Adrenal gland (tissue), 12 donors: ENCODE measurements around the gene TMEM125. TPM values are rescaled to one million over a fixed set of nuclear protein-coding genes. Genes with fewer than 3 reads are reported as not detected.
A peak's percentile ranks its signal among the peaks of the same experiment; 100 is the strongest.

Source experiments
- DNase-seq, 7 donors: peaks; one replicate each; pipeline ENCODE4 v3.0.0-alpha.2; 2019 to 2020
- H3K27ac ChIP-seq, 5 donors: fragments of 200-600 bp; sonication (generic) in 4 of 5; 1 replicate in 3 of 5; 2 replicates in 2 of 5; pipeline versions ENCODE4 v1.5.1 to v1.8.0; 2016 to 2020; ENCODE audit warnings: mild to moderate bottlenecking in 1 of 5
- H3K27me3 ChIP-seq: fragments of 200-600 bp; 2 replicates; pipeline ENCODE4 v1.8.0; 2021
- H3K36me3 ChIP-seq, 2 donors: fragments of 200-600 bp; replicated peaks in 1 of 2; 1 replicate in 1 of 2; 2 replicates in 1 of 2; pipeline versions ENCODE4 v1.5.1 to v1.8.0; 2018 to 2022
- H3K4me1 ChIP-seq, 2 donors: fragments of 200-600 bp; replicated peaks in 1 of 2; 1 replicate in 1 of 2; 2 replicates in 1 of 2; pipeline versions ENCODE4 v1.5.1 to v1.8.0; 2018 to 2021
- H3K4me3 ChIP-seq, 4 donors: fragments of 200-600 bp; sonication (generic) in 3 of 4; one replicate each; pipeline ENCODE4 v1.5.1; 2016 to 2018
- H3K9me3 ChIP-seq, 3 donors: fragments of 200-600 bp; sonication (generic) in 1 of 3; replicated peaks in 1 of 3; 1 replicate in 2 of 3; 2 replicates in 1 of 3; pipeline versions ENCODE4 v1.5.1 to v1.8.0; 2016 to 2021
- POLR2A ChIP-seq, 2 donors: fragments of 450-650 bp; IDR thresholded peaks; one replicate each; pipeline ENCODE4 v1.6.1; 2017; ENCODE audit warnings: antibody characterized with exemption in 2 of 2, mild to moderate bottlenecking in 2 of 2, moderate library complexity in 1 of 2
- WGBS, 4 donors: extraction: QIAGEN DNeasy Blood & Tissue Kit in 2 of 4; methylation state at CpG; one replicate each; pipeline versions ENCODE4 v1.1.5 to v1.1.7; 2013 to 2017; 5-methylcytosine and 5-hydroxymethylcytosine counted together
- intact Hi-C, 2 donors: fragments of 100-400 bp; cut with DNase I; formaldehyde crosslinking; loops; one replicate each; pipeline versions ENCODE4 v1.14.1 to v1.15.0; 2022 to 2023
- polyA plus RNA-seq, 3 donors: library from polyadenylated mRNA; stranded (reverse); fragments of 200-250 nt in 2 of 3; fragments of 350-450 nt in 1 of 3; fragmentation: Illumina TruSeq in 1 of 3; extraction: RNeasy Lipid Tissue Mini Kit (QIAGEN cat#74804) in 1 of 3; gene quantifications; one replicate each; pipeline ENCODE4 v1.2.3, GENCODE V29; 2013 to 2014
- total RNA-seq, 9 donors: library from RNA; depleted of rRNA in 4 of 9; stranded (reverse); fragments of >200 nt in 4 of 9; fragments of 120-200 nt in 1 of 9; fragmentation: NEBNext Ultra II Directional in 1 of 9; extraction: Animal tissue kit (Norgen Biotek cat#: 25700) in 1 of 9; gene quantifications; one replicate each; pipeline versions ENCODE4 v1.1.0 to v1.2.4, GENCODE V29; 2013 to 2023
- TF ChIP-seq, protein P1 (sequence below), 6 experiments: fragments of 450-650 bp in 4 of 6; fragments of 200-600 bp in 2 of 6; sonication (generic) in 1 of 6; IDR thresholded peaks; 1 replicate in 5 of 6; 2 replicates in 1 of 6; pipeline versions ENCODE4 v1.5.1 to v1.8.0; 2016 to 2021; ENCODE audit warnings: antibody characterized with exemption in 6 of 6, mild to moderate bottlenecking in 2 of 6, moderate library complexity in 1 of 6
- donor health status: healthy with polysubstance abuse.
- donor health status: Bipolar disorder and iron deficiency.
- donor health status: DM: yes; HTN: yes; CAD: no.
- donor health status: DM: no; HTN: no; CAD: no.
- donor health status: DM: no; HTN: no; CAD: no.
- donor health status: DM: yes; HTN: yes; CAD: no.

Gene TMEM125
- total and polyA plus RNA-seq, 12 donors: 0.14 to 2.1 (median 1.0) TPM; not detected in 2

DNA sequence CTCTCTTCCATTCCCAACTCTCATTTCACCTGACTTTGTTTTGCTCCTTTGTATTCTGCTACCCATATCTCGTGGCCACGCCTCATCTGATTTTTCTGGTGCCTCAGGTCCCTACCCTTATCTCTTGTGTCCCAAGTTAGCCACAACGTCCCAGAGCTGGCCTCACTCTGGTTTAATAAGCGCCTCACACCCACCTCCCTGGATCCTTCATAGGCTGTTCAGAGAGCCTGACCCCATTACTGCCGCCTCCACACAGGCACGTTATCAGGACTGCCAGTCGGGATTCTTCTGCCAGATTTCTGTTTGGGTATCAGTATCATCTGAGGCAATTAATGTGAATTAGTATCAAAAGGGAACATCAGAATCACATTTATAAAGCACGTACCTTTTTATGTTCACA is 34.7 kb upstream of the TMEM125 start:
- TF ChIP-seq, protein P1, sequence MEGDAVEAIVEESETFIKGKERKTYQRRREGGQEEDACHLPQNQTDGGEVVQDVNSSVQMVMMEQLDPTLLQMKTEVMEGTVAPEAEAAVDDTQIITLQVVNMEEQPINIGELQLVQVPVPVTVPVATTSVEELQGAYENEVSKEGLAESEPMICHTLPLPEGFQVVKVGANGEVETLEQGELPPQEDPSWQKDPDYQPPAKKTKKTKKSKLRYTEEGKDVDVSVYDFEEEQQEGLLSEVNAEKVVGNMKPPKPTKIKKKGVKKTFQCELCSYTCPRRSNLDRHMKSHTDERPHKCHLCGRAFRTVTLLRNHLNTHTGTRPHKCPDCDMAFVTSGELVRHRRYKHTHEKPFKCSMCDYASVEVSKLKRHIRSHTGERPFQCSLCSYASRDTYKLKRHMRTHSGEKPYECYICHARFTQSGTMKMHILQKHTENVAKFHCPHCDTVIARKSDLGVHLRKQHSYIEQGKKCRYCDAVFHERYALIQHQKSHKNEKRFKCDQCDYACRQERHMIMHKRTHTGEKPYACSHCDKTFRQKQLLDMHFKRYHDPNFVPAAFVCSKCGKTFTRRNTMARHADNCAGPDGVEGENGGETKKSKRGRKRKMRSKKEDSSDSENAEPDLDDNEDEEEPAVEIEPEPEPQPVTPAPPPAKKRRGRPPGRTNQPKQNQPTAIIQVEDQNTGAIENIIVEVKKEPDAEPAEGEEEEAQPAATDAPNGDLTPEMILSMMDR (IDR thresholded peaks at IDR 0.05): no peak
- TF ChIP-seq POLR2A (IDR thresholded peaks at IDR 0.05): no peak
- H3K4me3 ChIP-seq: no peak overlapping the region
- H3K36me3 ChIP-seq: no peaks in the 10 kb centered on the region
- no peaks in the 10 kb centered on the region for H3K9me3 ChIP-seq
- WGBS, 4 donors: 76 to 83% (median 83%) methylated on average over 8 of the region's 8 CpGs
- no peak for DNase-seq
- H3K27ac ChIP-seq: no peak overlapping the region
- peaks cover 0 to 12% of the 10 kb centered on the region in 2 donors for H3K4me1 ChIP-seq
- intact Hi-C loops: loop anchor here (5.0 kb wide), 3 partner anchors 117 to 177 kb away; partner anchors contain the start of gene CDC20 (in 1 of the 2)
- no peaks in the 10 kb centered on the region for H3K27me3 ChIP-seq

DNA sequence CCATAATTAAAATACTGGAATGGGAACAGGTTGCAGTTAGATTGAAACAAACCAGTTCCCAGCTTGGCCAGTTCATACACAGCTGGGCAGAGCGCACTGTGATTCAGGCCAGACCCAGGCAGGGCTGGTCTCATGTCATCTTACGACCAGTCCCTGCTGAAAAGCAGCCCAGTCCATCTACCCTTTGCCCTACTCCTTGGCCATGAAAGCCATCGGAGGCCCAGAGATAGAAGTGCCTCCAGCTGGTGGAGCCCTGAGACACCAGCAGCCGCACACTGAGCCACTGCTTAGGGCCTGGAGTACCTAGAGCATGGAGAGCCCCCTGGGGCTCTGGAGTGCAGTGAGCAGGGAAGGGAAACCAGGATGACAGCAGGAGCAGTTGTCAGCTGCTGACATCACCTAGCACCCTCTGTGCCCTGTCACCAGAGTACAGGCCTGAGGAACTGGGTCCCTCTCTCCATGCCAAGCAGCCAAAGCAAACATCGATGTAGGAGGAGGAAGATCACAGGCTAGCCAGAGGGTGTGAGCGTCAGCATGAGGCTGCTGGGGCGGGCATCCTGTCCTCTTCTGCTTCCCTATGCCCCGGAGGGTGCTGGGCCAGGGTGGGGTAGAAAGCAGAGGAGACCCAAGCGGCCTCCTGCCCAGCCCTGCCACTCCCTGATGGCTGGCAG is 34.2 kb upstream of the TMEM125 start:
- H3K9me3 ChIP-seq: no peaks in the 10 kb centered on the region
- intact Hi-C loops: loop anchor here (5.0 kb wide), 3 partner anchors 117 to 177 kb away; partner anchors contain the start of gene CDC20 (in 1 of the 2)
- TF ChIP-seq POLR2A (IDR thresholded peaks at IDR 0.05): no peak
- no peaks in the 10 kb centered on the region for H3K36me3 ChIP-seq
- peaks cover 0 to 12% of the 10 kb centered on the region in 2 donors for H3K4me1 ChIP-seq
- DNase-seq: peak in 1 of 7 donors; percentile 42
- no peak overlapping the region for H3K27ac ChIP-seq
- no peak overlapping the region for H3K4me3 ChIP-seq
- H3K27me3 ChIP-seq: no peaks in the 10 kb centered on the region
- WGBS, 4 donors: 78 to 93% (median 86%) methylated on average over 7 to 9 of the region's 9 CpGs

GRCh38 chr1:43237121-43237520 is 32.7 kb upstream of the TMEM125 start:
- Histone ChIP-seq H3K36me3 (no peaks in the 10 kb centered on the region), H3K9me3 (no peaks in the 10 kb centered on the region), H3K27me3 (no peaks in the 10 kb centered on the region), H3K4me3 (no peak overlapping the region), H3K27ac (no peak overlapping the region), H3K4me1 (peaks cover 0 to 8% of the 10 kb centered on the region in 2 donors)
- WGBS, 4 donors: 29 to 50% (median 44%) methylated on average over 1 of the region's 1 CpG
- peak in 1 of 7 donors; percentile 19 for DNase-seq
- intact Hi-C loops: loop anchor here (5.0 kb wide), 3 partner anchors 115 to 175 kb away; partner anchors contain the start of gene CDC20 (in 1 of the 2)
- TF ChIP-seq, protein P1 (IDR thresholded peaks at IDR 0.05): no peak
- no peak for TF ChIP-seq POLR2A (IDR thresholded peaks at IDR 0.05)

- no peaks in the 10 kb centered on the region for H3K9me3 ChIP-seq
- H3K36me3 ChIP-seq: no peaks in the 10 kb centered on the region
- H3K4me1 ChIP-seq: no peaks in the 10 kb centered on the region
- H3K4me3 ChIP-seq: no peak overlapping the region
- H3K27me3 ChIP-seq: no peaks in the 10 kb centered on the region
- WGBS, 4 donors: 11 to 16% (median 14%) methylated on average over 5 of the region's 5 CpGs
- TF ChIP-seq POLR2A (IDR thresholded peaks at IDR 0.05): no peak
- TF ChIP-seq, protein P1 (IDR thresholded peaks at IDR 0.05): peak; percentile 44 to 78 (median 70)
- peak; percentile 68 to 90 (median 79) for DNase-seq
- no peak overlapping the region for H3K27ac ChIP-seq
- intact Hi-C loops: loop anchor here (5.0 kb wide), 3 partner anchors 114 to 174 kb away; partner anchors contain the start of gene CDC20 (in 1 of the 2)
Observed at GRCh38 chr1:43238085-43238484, 31.7 kb upstream of the TMEM125 start.
